ENCODE results near the gene ZNF480.
"Not testable (repeated sequence)": the region's sequence is repeated elsewhere in the genome, so short reads cannot be mapped to it uniquely, and the experiment has no call there.

ZNF480 gene

DNA sequence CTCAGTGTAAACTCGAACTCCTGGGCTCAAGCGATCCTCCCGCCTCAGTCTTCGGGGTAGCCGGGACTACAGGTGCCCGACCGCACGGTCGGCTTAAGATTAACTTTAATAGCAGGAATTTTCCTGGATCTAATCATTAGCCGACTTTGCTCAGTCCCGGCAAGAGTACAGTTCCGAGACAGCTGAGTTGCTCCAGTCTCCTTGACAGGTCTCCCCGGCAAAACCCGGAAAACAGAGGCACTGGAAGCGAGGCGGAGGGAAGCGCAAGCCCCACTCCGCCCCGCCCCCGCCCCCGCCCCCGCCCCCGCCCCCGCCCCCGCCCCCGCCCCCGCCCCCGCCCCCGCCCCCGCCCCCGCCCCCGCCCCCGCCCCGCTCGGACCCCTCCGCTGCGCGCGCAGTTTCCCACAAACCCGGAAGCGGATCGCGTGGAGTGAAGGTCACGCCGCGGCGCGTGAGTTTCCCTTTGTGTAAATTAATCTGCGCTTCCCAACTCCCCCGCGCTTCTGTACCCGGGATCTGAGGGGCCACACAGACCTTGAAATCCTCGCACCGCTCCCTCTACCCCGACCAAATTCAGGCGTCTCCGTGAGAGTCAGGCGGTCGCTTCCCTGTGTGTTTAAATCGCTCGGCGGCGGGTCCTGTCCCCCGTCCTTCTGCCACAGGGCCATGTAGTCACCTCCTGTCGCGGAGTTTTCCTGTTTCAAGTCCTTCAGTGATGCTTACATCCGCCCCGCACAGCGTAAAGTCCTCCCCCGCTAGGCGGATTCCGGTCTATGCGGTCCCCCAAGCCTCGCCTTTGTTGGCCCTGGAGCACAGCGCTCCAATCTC, at the start of gene ZNF480:
TSS of gene ZNF480 (plus strand) at position 397 of the 828 bp plus-strand sequence. CDS start 3,244 bp downstream, outside the sequence.
- DNase-seq (ENCODE audit: low read depth) = peak; percentile 31
- peak within 1 kb of the TSS; percentile 97 for H3K4me3 ChIP-seq (ENCODE audit: low read depth, low read length)

DNA sequence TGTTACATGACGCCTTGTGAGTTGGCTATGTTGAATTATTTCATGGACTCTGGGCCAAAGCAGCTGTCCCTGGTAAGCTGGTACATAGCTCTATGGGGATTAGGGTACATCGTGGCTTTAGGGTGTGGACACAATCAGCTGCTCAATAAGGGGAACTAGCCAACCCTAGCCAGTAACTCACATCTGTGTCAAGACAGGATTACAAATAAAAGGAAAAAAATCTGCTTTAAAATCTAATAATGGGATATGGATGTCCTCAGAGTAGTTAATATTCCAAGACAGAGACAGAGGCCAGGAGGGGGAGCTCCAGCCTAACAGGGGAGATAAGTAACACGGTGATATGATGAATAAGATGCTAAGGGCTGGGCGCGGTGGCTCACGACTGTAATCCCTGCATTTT, 48.7 kb upstream of the ZNF480 start:
- no peak for DNase-seq (ENCODE audit: low read depth)
- no peak overlapping the region for H3K4me3 ChIP-seq (ENCODE audit: low read depth, low read length)

DNA sequence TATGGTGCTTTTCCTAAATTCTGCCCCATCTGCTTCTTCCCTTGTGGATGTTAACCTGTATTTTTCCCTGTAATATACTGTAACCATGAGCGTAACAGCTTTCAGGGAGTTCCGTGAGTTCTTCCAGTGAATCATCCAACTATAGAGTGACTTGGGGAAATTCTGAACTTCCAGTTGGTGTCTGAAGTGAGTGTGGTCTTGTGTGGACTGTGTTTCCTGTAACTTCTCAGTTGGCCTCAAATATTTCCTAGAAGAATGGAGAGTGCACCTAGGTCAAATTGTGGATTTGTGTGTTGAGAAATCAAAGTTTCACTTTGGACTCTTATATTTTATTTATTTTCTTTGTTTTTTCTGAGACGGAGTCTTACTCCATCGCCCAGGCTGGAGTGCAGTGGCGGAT, 38.5 kb upstream of the ZNF480 start:
- no peak for DNase-seq (ENCODE audit: low read depth)
- no peak overlapping the region for H3K4me3 ChIP-seq (ENCODE audit: low read depth, low read length)

DNA sequence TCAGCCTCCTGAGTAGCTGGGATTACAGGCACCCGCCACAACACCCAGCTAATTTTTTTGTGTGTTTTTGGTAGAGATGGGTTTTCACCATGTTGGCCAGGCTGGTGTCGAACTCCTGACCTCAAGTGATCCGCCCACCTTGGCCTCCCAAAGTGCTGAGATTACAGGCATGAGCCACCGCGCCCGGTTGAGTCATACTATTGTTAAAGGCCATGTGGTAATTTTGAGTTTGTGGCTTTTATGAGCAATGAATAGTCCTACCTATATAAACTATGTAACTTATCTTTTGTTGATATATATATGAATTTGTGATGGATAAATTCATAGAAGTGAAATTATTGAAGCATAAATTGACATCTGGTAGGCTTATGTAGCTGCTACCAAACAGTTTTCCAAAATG, 31.4 kb upstream of the ZNF480 start:
- not testable (repeated sequence) for H3K4me3 ChIP-seq (ENCODE audit: low read depth, low read length); DNase-seq (ENCODE audit: low read depth)

DNA sequence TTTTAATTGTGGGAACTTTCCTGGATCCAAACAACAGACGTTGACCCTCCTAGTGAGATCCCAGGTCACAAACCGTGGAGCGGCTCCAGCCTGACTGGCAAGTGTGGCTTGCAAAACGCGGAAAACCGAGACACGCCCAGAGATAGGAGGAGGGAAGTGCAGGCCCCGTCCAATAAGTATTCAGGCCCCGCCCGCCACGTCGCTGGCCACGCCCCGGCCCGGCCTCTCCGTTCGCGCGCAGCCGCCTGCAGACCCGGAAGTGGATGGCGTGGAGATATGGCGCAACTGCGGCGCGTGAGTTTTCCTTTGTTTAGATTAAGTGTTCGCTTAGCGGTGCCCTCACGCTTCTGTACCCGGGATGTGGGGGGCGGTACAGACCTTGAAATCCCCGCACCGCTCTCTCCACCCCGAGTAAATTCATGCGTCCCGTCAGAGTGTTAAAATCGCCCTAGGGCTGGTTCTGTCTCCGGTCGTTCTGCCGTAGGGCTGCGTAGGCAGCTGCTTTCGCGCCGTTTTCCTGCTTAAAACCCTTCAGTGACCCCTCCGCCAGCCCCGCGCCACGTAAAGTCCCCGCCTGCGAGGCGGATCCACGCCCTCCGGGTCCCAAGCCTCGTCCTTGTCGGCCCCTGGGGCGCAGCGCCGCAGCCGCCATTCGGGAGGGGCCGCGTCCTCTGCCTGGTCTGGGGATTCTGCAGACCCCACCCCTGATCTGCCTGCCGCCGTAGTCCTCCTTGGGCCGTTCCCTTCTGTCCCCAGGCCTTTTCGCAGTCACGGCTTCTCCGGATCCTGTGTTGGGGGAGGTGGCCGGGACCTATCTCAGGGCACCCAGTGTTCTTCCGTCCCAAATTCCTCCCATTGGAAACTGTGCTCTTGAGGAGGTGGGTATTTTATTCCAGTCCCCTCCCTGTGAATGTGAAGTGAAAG, 27.4 kb upstream of the ZNF480 start, which contains the start of gene ZNF766:
TSS of gene ZNF766 (plus strand) at position 250 of the 924 bp plus-strand sequence. CDS start at position 277, 27 bp downstream.
- DNase-seq (ENCODE audit: low read depth) = peak; percentile 82
- peak within 1 kb of the TSS; percentile 97 for H3K4me3 ChIP-seq (ENCODE audit: low read depth, low read length)

DNA sequence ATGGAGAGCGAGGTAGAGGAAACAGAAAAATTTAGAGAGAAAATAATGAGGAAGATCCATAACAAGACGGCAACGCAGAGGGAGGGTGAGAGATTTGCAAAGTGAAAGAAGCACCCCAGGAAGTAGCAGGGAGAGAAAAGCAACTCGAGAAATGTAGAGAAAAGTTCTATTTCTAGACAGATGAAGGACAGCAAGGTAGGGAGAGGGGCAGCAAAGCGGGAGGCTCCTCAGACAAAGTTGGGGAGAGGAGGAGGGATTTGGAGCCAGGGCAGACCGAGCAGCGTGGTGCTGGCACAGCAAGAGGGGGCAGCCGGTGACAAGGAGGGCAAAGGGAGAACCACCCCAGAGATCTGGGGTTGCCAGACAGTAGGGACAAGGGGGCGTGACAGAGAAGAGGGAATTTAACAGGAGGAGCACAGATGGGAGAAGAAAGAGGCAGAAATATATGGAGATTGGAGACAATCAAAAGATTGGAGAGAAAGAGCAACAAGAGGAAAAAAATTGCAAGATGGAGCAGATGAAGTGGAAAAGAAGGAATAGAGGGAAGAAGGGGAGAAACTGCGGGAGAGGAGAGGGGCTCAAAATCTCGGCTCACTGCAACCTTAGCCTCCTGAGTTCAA, 26.6 kb upstream of the ZNF480 start:
- DNase-seq (ENCODE audit: low read depth) = no peak

DNA sequence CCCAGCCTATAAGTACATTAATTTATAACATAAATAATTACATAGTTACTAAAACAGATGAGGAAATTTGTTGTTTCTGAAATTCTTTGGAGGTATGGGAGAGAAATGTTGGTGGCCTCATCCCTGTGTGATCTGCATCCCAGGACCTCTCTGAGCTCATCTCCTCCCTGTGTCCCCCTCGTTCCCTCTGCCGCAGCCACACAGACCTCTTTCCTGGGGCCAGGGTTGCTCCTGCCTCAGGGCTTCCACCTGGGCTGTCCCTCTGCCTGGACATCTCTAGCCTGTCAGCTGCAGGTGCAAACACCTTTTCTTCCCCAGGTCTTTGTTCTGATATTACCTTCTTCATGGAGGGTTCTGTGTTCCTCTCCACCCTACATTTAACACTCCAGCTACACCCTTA, 23.7 kb upstream of the ZNF480 start:
- no peak for DNase-seq (ENCODE audit: low read depth)
- H3K4me3 ChIP-seq (ENCODE audit: low read depth, low read length) = no peak overlapping the region

More for the DNA sequence above, 26.6 kb upstream of the ZNF480 start:
- peak overlapping the region; percentile 97 for H3K4me3 ChIP-seq (ENCODE audit: low read depth, low read length)

DNA sequence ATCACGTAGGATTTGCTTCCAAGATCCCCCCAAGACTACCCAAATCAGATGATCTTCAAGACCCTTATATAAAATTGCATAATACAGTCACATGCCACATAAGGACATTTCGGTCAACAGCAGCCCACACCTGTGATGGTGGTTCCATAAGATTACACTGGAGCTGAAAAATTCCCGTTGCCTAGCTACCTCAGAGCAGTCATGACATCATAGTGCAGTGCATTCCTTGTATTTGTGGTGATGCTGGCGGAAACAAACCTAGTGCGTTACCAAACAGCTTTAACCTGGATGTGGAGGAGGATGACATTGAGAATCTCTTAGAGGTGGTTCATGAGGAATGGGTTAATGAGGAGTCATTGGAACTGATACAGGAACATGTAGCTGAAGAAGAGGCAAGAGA, 22.8 kb upstream of the ZNF480 start:
- no peak overlapping the region for H3K4me3 ChIP-seq (ENCODE audit: low read depth, low read length)
- DNase-seq (ENCODE audit: low read depth) = no peak

DNA sequence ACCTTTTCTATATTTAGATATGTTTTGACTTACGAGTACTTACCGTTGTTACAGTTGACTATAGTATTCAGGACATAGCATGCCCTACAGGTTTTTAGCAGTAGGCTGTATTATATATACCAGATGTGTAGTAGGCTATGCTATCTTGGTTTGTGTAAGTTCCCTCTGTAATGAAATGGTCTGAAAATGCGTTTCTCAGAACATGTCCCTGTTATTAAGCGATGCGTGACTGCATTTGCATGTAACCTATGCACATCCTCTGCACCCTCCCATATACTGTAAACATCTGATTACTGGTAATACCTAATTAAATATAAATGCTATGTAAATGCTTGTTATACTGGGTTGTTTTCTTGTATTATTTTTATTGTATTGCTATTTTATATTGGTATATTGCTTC, 21.0 kb upstream of the ZNF480 start:
- no peak overlapping the region for H3K4me3 ChIP-seq (ENCODE audit: low read depth, low read length)
- DNase-seq (ENCODE audit: low read depth) = no peak

DNA sequence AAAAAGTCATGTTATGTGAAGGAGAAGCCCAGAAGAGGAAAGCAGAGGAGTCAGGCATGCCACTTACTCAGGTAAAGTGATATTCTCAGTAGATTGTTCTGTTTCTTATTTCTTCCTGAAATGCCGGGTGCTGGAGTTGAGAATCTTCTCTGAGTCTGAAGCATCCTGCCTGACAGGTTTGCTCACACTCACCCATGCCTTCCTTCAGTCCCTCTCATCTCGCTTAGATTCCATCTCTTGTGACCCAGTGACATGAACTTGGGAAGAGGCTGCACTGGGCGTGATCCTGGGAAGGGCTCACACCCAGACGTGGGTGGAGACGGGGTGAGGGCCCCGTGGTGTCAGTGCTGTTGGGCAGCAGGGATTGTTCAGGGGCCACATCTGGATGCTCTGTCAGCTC, 19.5 kb upstream of the ZNF480 start:
- no peak overlapping the region for H3K4me3 ChIP-seq (ENCODE audit: low read depth, low read length)
- no peak for DNase-seq (ENCODE audit: low read depth)

DNA sequence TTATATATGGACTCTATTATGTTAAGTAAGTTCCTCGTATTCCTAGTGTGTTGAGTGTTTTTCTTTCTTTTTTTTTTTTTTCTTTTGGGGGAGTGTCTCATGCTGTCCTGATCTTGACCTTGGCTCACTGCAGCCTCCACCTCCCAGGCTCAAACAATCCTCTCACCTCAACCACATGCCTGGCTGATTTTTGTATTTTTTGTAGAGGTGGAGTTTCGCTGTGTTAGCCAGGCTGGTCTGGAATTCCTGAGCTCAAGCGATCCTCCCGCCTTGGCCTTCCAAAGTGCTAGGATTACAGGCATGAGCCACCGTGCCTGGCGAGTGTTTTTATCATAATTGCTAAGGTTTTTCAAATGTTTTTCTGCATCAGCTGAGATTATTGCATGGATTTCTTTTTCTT, 10.7 kb upstream of the ZNF480 start:
- no peak overlapping the region for H3K4me3 ChIP-seq (ENCODE audit: low read depth, low read length)

DNA sequence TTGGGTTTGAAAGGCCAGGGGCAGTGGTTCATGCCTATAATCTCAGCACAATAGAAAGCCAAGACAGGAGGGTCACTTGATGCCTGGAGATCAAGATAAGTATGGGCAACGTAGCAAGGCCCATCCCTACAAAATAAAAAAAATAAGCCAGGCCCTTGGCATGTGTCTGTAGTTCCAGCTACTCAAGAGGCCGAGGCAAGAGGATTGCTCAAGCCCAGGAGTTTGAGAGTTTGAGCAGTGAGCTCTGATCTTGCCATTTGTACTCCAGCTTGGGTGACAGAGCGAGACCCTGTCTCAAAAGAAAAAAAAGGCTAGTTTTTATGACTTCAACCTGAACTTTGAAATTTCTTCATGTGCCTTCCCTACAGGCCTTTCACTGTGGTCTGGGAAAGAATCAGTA, 5.2 kb upstream of the ZNF480 start:
- DNase-seq (ENCODE audit: low read depth) = no peak
- no peak overlapping the region for H3K4me3 ChIP-seq (ENCODE audit: low read depth, low read length)

More for the DNA sequence above, 10.7 kb upstream of the ZNF480 start:
- no peak for DNase-seq (ENCODE audit: low read depth)

DNA sequence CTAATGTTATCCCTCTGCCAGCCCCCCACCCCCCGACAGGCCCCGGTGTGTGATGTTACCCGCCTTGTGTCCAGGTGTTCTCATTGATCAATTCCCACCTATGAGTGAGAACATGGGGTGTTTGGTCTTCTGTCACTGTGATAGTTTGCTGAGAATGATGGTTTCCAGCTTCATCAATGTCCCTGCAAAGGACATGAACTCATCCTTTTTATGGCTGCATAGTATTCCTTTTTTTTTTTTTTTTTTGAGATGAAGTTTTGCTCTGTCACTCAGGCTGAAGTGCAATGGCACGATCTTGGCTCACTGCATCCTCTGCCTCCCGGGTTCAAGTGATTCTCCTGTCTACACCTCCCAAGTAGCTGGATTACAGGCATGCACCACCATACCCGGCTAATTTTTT, 4.0 kb upstream of the ZNF480 start:
- not testable (repeated sequence) for H3K4me3 ChIP-seq (ENCODE audit: low read depth, low read length); DNase-seq (ENCODE audit: low read depth)

DNA sequence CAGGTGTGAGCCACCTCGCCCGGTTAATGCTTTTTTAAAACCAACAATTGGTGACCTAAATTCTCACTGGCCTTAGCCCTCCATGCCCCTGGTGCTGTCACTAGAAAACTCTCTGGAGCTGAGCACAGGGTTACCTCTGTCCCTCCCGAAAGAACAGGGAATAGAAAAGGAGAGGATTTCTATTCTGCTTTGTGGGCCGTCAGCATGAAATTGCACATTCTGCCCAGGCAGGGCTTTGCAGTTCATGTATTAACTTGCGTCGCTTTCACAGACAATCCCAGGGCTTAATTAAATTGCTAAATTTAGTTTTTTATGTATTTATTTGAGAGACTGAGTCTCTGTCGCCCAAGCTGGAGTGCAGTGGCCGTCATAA, 583 bp upstream of the ZNF480 start:
- H3K4me3 ChIP-seq (ENCODE audit: low read depth, low read length) = peak overlapping the region; percentile 97
- no peak for DNase-seq (ENCODE audit: low read depth)

DNA sequence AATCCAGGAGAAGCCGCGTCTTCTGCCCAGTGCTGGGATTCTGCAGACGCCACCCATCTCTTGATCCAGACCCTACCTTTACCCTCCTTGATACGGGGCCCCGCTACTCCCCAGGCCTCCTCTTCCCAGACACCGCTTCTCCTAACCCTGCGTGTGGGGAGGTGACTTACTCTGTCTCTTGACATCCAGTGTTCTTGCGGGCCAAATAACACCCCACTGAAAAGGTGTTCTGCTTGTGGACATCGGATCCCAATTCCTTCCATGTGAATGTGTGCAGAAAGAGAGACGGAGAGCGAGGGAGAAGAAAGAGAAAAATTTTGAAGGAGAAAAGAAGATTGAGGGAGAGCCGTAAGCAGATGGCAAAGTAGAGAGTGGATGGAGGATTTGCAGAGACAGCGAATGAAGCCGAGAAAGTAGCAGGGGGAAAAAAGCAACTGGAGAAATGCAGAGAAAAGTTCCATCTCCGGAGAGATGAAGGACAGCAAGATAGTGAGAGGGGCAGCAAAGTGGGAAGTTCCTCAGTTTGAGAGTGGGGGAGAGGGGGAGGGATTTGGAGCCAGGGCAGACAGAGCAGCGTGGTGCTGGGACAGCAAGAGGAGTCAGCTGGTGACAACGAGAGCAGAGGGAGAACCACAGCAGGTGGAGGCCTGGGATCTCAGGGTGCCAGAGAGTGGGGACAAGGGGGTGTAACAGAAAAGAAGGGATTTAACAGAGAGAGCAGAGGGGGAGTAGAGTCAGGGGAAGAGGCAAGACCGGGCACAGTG, 814 bp downstream of the ZNF480 start:
- H3K4me3 ChIP-seq (ENCODE audit: low read depth, low read length) = peak overlapping the region; percentile 97
- no peak for DNase-seq (ENCODE audit: low read depth)

DNA sequence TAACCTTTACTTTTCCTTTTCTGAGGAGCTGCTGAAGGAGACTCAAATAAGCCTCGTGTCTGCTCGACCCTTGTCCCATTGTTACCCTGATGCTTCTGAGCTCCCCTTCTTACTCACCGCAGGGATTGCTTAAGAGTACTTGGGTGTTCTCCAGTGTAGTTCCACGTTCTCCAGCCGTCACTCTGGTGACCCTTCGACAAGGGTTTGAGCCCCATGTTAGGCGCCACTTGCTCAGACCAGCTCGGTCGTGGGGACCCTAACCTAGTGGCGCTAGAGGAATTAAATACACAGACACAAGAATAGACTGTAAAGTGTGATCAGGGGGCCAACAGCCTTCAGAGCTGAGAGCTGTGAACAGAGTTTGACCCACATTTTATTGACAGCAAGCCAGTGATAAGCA, 10.3 kb downstream of the ZNF480 start:
- no peak for DNase-seq (ENCODE audit: low read depth)
- H3K4me3 ChIP-seq (ENCODE audit: low read depth, low read length) = no peak overlapping the region

DNA sequence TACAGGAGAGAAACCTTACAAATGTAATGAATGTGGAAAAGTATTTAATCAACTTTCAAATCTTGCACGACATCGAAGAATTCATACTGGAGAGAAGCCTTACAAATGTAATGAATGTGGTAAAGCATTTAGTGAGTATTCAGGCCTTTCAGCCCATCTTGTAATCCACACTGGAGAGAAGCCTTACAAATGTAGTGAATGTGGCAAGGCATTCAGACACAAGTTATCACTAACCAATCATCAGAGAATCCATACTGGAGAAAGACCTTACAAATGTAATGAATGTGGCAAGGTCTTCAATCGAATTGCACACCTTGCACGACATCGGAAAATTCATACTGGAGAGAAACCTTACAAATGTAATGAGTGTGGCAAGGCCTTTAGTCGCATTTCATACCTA, 25.5 kb downstream of the ZNF480 start:
- H3K4me3 ChIP-seq (ENCODE audit: low read depth, low read length) = no peak overlapping the region

DNA sequence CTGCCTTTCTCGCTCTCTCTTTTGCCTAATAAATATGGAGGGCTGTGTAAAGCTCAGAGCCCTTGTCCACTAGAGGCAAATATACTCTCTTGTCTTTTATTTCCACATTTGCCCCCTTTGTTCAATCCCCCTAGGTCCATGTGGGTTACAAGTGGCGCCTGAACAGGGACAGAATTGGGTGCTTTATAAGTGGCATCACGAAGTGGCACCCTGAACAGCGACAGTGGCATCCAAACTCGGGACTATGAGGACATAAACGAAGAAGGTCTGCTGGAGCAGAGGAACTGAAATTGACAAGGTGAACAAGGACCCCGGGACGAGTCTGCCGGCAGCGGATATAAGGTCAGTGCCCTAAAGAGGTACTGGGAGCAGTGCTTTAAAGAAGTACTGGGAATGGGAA, 34.8 kb downstream of the ZNF480 start:
- no peak overlapping the region for H3K4me3 ChIP-seq (ENCODE audit: low read depth, low read length)
- no peak for DNase-seq (ENCODE audit: low read depth)

More for the DNA sequence above, 25.5 kb downstream of the ZNF480 start:
- DNase-seq (ENCODE audit: low read depth) = no peak

DNA sequence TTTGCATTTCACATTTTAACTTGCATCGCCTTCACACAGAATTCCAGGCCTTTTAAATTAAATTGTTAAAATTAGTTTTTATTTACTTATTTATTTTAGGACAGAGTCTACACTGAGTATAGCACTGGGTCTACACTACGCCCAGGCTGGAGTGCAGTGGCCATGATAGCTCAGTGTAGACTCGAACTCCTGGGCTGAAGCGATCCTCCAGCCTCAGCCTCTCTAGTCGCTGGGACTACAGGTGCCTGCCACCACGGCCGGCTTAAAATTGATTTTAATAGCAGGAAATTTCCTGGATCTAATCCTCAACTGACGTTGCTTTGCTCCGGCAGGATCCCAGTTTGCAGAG, 38.8 kb downstream of the ZNF480 start:
- H3K4me3 ChIP-seq (ENCODE audit: low read depth, low read length) = peak overlapping the region; percentile 94
- no peak for DNase-seq (ENCODE audit: low read depth)

Data from skeletal muscle cell (primary cell).